NCI-H345 (cell line): ENCODE data around the gene HMMR.
"Not testable (repeated sequence)": the region's sequence is repeated elsewhere in the genome, so short reads cannot be mapped to it uniquely, and the experiment has no call there.

Source experiments
- DNase-seq: peaks from one replicate; lab custom pipeline; 2025; lab: John Stamatoyannopoulos, UW

The HMMR gene

GRCh38 chr5:163508753-163509152 lies 48.3 kb downstream of the HMMR start:
- no peak for DNase-seq

GRCh38 chr5:163509291-163509951 lies 49.0 kb downstream of the HMMR start:
- peak; percentile 8 for DNase-seq

- DNase-seq = no peak
Observed at GRCh38 chr5:163512526-163512925, 52.1 kb downstream of the HMMR start.

- DNase-seq = no peak
Observed at GRCh38 chr5:163525096-163525495, 64.7 kb downstream of the HMMR start.

- no peak for DNase-seq
Observed at GRCh38 chr5:163529698-163530097, 69.3 kb downstream of the HMMR start.

- no peak for DNase-seq
Observed at GRCh38 chr5:163531272-163531671, 70.8 kb downstream of the HMMR start.

GRCh38 chr5:163532171-163533084 lies 72.0 kb downstream of the HMMR start:
- no peak for DNase-seq

GRCh38 chr5:163533223-163533622 lies 72.8 kb downstream of the HMMR start:
- DNase-seq = no peak

- no peak for DNase-seq
Observed at GRCh38 chr5:163534492-163535094, 74.2 kb downstream of the HMMR start.

- DNase-seq = no peak
Observed at GRCh38 chr5:163535290-163535689, 74.9 kb downstream of the HMMR start.

GRCh38 chr5:163536442-163536841 lies 76.0 kb downstream of the HMMR start:
- not testable (repeated sequence) for DNase-seq

GRCh38 chr5:163540696-163541095 lies 80.3 kb downstream of the HMMR start:
- no peak for DNase-seq
